Adrenal gland (tissue), 12 donors: Measurements from ENCODE around the gene RPL27A. TPM values are rescaled to one million over a fixed set of nuclear protein-coding genes. Genes with fewer than 3 reads are reported as not detected.

Experiments used
- DNase-seq, 7 donors: peaks; one replicate each; pipeline ENCODE4 v3.0.0-alpha.2; 2019 to 2020
- H3K27ac ChIP-seq, 5 donors: fragments of 200-600 bp; sonication (generic) in 4 of 5; 1 replicate in 3 of 5; 2 replicates in 2 of 5; pipeline versions ENCODE4 v1.5.1 to v1.8.0; 2016 to 2020; ENCODE audit warnings: mild to moderate bottlenecking in 1 of 5
- H3K27me3 ChIP-seq: fragments of 200-600 bp; 2 replicates; pipeline ENCODE4 v1.8.0; 2021
- H3K36me3 ChIP-seq, 2 donors: fragments of 200-600 bp; replicated peaks in 1 of 2; 1 replicate in 1 of 2; 2 replicates in 1 of 2; pipeline versions ENCODE4 v1.5.1 to v1.8.0; 2018 to 2022
- H3K4me1 ChIP-seq, 2 donors: fragments of 200-600 bp; replicated peaks in 1 of 2; 1 replicate in 1 of 2; 2 replicates in 1 of 2; pipeline versions ENCODE4 v1.5.1 to v1.8.0; 2018 to 2021
- H3K4me3 ChIP-seq, 4 donors: fragments of 200-600 bp; sonication (generic) in 3 of 4; one replicate each; pipeline ENCODE4 v1.5.1; 2016 to 2018
- H3K9me3 ChIP-seq, 3 donors: fragments of 200-600 bp; sonication (generic) in 1 of 3; replicated peaks in 1 of 3; 1 replicate in 2 of 3; 2 replicates in 1 of 3; pipeline versions ENCODE4 v1.5.1 to v1.8.0; 2016 to 2021
- CTCF ChIP-seq, 6 experiments: fragments of 450-650 bp in 4 of 6; fragments of 200-600 bp in 2 of 6; sonication (generic) in 1 of 6; IDR thresholded peaks; 1 replicate in 5 of 6; 2 replicates in 1 of 6; pipeline versions ENCODE4 v1.5.1 to v1.8.0; 2016 to 2021; ENCODE audit warnings: antibody characterized with exemption in 6 of 6, mild to moderate bottlenecking in 2 of 6, moderate library complexity in 1 of 6
- POLR2A ChIP-seq, 2 donors: fragments of 450-650 bp; IDR thresholded peaks; one replicate each; pipeline ENCODE4 v1.6.1; 2017; ENCODE audit warnings: antibody characterized with exemption in 2 of 2, mild to moderate bottlenecking in 2 of 2, moderate library complexity in 1 of 2
- WGBS, 4 donors: extraction: QIAGEN DNeasy Blood & Tissue Kit in 2 of 4; methylation state at CpG; one replicate each; pipeline versions ENCODE4 v1.1.5 to v1.1.7; 2013 to 2017; 5-methylcytosine and 5-hydroxymethylcytosine counted together
- intact Hi-C, 2 donors: fragments of 100-400 bp; cut with DNase I; formaldehyde crosslinking; loops; one replicate each; pipeline versions ENCODE4 v1.14.1 to v1.15.0; 2022 to 2023
- polyA plus RNA-seq, 3 donors: library from polyadenylated mRNA; stranded (reverse); fragments of 200-250 nt in 2 of 3; fragments of 350-450 nt in 1 of 3; fragmentation: Illumina TruSeq in 1 of 3; extraction: RNeasy Lipid Tissue Mini Kit (QIAGEN cat#74804) in 1 of 3; gene quantifications; one replicate each; pipeline ENCODE4 v1.2.3, GENCODE V29; 2013 to 2014
- total RNA-seq, 9 donors: library from RNA; depleted of rRNA in 4 of 9; stranded (reverse); fragments of >200 nt in 4 of 9; fragments of 120-200 nt in 1 of 9; fragmentation: NEBNext Ultra II Directional in 1 of 9; extraction: Animal tissue kit (Norgen Biotek cat#: 25700) in 1 of 9; gene quantifications; one replicate each; pipeline versions ENCODE4 v1.1.0 to v1.2.4, GENCODE V29; 2013 to 2023
- donor health status: healthy with polysubstance abuse.
- donor health status: Bipolar disorder and iron deficiency.
- donor health status: DM: yes; HTN: yes; CAD: no.
- donor health status: DM: no; HTN: no; CAD: no.
- donor health status: DM: no; HTN: no; CAD: no.
- donor health status: DM: yes; HTN: yes; CAD: no.

The RPL27A gene
- total and polyA plus RNA-seq, 12 donors = 668 to 3,013 (median 1,139) TPM

DNA sequence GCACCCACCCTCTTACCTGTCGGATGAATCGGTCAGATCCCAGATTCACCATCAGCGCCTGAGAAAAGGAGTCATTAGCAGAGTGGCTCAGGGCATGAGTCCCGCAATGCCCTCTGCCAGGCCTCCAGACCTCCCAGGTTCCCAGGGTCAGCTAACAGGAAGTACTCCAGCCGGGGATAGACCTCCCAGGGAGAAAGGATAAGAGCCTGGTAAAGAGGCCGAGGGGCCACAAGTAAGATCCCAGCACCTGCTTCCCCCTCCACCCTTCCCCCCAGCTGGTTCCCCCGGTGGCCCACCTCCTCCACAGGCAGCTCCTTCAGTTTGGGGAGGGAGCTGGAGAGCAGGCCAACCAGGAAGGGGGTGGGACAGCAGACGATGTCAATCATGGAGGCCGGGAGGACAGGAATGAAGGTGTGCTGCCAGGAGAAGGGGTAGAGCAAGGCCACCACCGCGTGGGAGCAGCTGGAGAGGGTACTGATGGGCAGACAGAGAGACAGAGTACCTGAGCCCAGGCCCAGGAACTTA lies 16.4 kb downstream of the RPL27A start:
- Histone ChIP-seq H3K9me3 (no peaks in the 10 kb centered on the region), H3K36me3 (peaks cover 0 to 84% of the 10 kb centered on the region in 2 donors), H3K27ac (peak overlapping the region in 4 of 5 donors; percentile 10 to 58 (median 22)), H3K4me1 (peaks cover 0 to 19% of the 10 kb centered on the region in 2 donors), H3K4me3 (no peak overlapping the region), H3K27me3 (no peaks in the 10 kb centered on the region)
- WGBS, 4 donors = 66 to 87% (median 68%) methylated on average over 11 of the region's 11 CpGs
- DNase-seq = peak in 1 of 7 donors; percentile 14
- TF ChIP-seq CTCF (IDR thresholded peaks at IDR 0.05) = no peak
- no peak for TF ChIP-seq POLR2A (IDR thresholded peaks at IDR 0.05)
- intact Hi-C loops = no loop called here

DNA sequence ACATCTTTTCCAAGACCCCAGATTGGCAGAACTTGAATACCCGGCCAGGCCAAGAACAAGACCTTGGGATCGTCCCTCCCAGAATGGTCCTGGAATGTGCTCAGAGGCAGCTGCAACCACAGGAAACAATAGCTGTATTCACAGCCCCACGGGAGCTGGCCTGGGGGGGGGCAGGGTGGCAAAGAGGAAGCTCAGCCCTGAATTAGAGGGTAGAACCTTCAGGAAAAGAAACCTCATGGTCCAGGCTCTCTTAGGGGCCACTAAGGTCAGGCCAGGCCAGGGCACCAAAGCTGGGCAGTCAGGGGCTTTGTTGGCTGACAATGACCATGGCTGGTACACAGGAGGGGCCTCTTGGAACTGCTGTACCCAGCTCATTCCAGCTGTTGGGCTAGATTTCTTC lies 17.3 kb downstream of the RPL27A start:
- H3K9me3 ChIP-seq = no peaks in the 10 kb centered on the region
- intact Hi-C loops = no loop called here
- H3K4me3 ChIP-seq = no peak overlapping the region
- H3K27ac ChIP-seq = peak overlapping the region in 4 of 5 donors; percentile 13 to 60 (median 45)
- no peaks in the 10 kb centered on the region for H3K27me3 ChIP-seq
- peak in 2 of 7 donors; percentile 15 to 49 for DNase-seq
- peaks cover 0 to 84% of the 10 kb centered on the region in 2 donors for H3K36me3 ChIP-seq
- H3K4me1 ChIP-seq = peaks cover 0 to 19% of the 10 kb centered on the region in 2 donors
- TF ChIP-seq POLR2A (IDR thresholded peaks at IDR 0.05) (no peak), CTCF (IDR thresholded peaks at IDR 0.05) (no peak)
- 0 to 15% (median 6%) methylated on average over 1 to 3 of the region's 3 CpGs for WGBS, 4 donors

- H3K27ac ChIP-seq = no peak overlapping the region
- DNase-seq = peak in 1 of 7 donors; percentile 11
- 90 to 94% (median 93%) methylated on average over 10 of the region's 10 CpGs for WGBS, 4 donors
- TF ChIP-seq CTCF (IDR thresholded peaks at IDR 0.05) = no peak
- no peak for TF ChIP-seq POLR2A (IDR thresholded peaks at IDR 0.05)
- peaks cover 0 to 19% of the 10 kb centered on the region in 2 donors for H3K4me1 ChIP-seq
- intact Hi-C loops = no loop called here
- H3K27me3 ChIP-seq = no peaks in the 10 kb centered on the region
- no peaks in the 10 kb centered on the region for H3K9me3 ChIP-seq
- H3K4me3 ChIP-seq = no peak overlapping the region
- peaks cover 0 to 75% of the 10 kb centered on the region in 2 donors for H3K36me3 ChIP-seq
These were observed 19.5 kb downstream of the RPL27A start for GRCh38 chr11:8701891-8702597.

DNA sequence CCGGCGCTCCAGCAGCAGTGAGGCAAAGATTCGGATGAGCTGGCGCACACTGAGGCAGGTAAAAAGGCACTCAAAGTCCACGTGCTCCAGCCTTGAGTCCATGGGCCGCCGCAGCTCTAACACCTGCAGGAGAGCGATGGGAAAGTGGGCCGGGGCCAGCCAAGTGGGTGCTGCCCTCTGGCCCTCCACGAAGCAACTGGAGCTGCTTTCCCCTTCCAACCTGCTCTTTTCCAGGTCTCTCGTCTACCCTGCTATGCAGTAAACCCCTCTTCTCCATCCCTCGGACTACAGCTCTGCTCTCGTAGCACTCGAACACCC lies 20.0 kb downstream of the RPL27A start:
- Histone ChIP-seq H3K4me3 (no peak overlapping the region), H3K36me3 (peaks cover 0 to 74% of the 10 kb centered on the region in 2 donors), H3K27me3 (no peaks in the 10 kb centered on the region), H3K9me3 (no peaks in the 10 kb centered on the region), H3K4me1 (peaks cover 4 to 22% of the 10 kb centered on the region in 2 donors), H3K27ac (no peak overlapping the region)
- TF ChIP-seq POLR2A (IDR thresholded peaks at IDR 0.05) (no peak), CTCF (IDR thresholded peaks at IDR 0.05) (no peak)
- intact Hi-C loops = no loop called here
- 92 to 97% (median 94%) methylated on average over 11 to 14 of the region's 14 CpGs for WGBS, 4 donors
- no peak for DNase-seq
